K562 (cell line): ENCODE results near the gene MICAL1. TPM values are rescaled to one million over a fixed set of nuclear protein-coding genes. Genes with fewer than 3 reads are reported as not detected.

ENCODE experiments used
- AFF4 ChIP-seq: sonication (generic); formaldehyde crosslinking; IDR thresholded peaks from 2 replicates; pipeline ENCODE4 v1.8.0; 2023; ENCODE audit warnings: mild to moderate bottlenecking, missing genetic modification reagents
- CBFA2T3 ChIP-seq: fragments of 450-650 bp; IDR thresholded peaks from 2 replicates; pipeline ENCODE4 v1.6.1; 2017
- NFE2 ChIP-seq: IDR thresholded peaks from 2 replicates; pipeline ENCODE4 v1.6.1; 2014; ENCODE audit warnings: antibody characterized with exemption, low read depth
- NFE2L1 ChIP-seq: fragments of 450-650 bp; IDR thresholded peaks from 2 replicates; pipeline ENCODE4 v1.6.1; 2016; ENCODE audit warnings: missing genetic modification characterization, low read depth, mild to moderate bottlenecking, missing compliant biosample characterization, moderate library complexity, borderline replicate concordance
- NFIX ChIP-seq: fragments of 250-450 bp; sonication (Bioruptor Pico); IDR thresholded peaks from 2 replicates; pipeline ENCODE4 v1.4.0; 2020; ENCODE audit warnings: low read depth, mild to moderate bottlenecking, moderate library complexity
- NFYB ChIP-seq: IDR thresholded peaks from 2 replicates; pipeline ENCODE4 v1.6.1; 2011; ENCODE audit warnings: mild to moderate bottlenecking, moderate library complexity; ENCODE audit not compliant: insufficient read length; ENCODE audit errors: extremely low read depth
- SRF ChIP-seq, 2 experiments: fragments of 250-450, 450-650 bp in 1 of 2; sonication (Bioruptor Pico) in 1 of 2; sonication (generic) in 1 of 2; formaldehyde crosslinking; IDR thresholded peaks; 2 replicates each; pipeline versions ENCODE4 v1.5.0 to v1.5.1; 2020 to 2022; ENCODE audit warnings: mild to moderate bottlenecking in 1 of 2, missing genetic modification reagents in 1 of 2
- SRSF9 ChIP-seq: fragments of 200-400 bp; formaldehyde crosslinking; IDR thresholded peaks from 2 replicates; pipeline ENCODE4 v1.6.1; 2017; ENCODE audit warnings: low read depth, low read length, borderline replicate concordance
- TAF9B ChIP-seq: fragments of 450-650 bp; IDR thresholded peaks from 2 replicates; pipeline ENCODE4 v1.6.1; 2018; ENCODE audit warnings: mild to moderate bottlenecking; ENCODE audit not compliant: partially characterized antibody
- YY1 ChIP-seq, 3 experiments: IDR thresholded peaks; 2 replicates each; pipeline ENCODE4 v1.6.1; 2011; ENCODE audit warnings: low read length in 2 of 3, mild to moderate bottlenecking in 2 of 3, moderate library complexity in 2 of 3, borderline replicate concordance in 1 of 3, control low read depth in 1 of 3, low read depth in 1 of 3; ENCODE audit not compliant: insufficient read depth in 3 of 3, insufficient replicate concordance in 2 of 3, control insufficient read depth in 1 of 3, insufficient read length in 1 of 3; ENCODE audit errors: extremely low read depth in 1 of 3
- ZNF217 ChIP-seq: sonication (generic); formaldehyde crosslinking; IDR thresholded peaks from 2 replicates; pipeline ENCODE4 v1.8.0; 2022; ENCODE audit warnings: mild to moderate bottlenecking, missing genetic modification reagents
- ZNF274 ChIP-seq: IDR thresholded peaks from 2 replicates; pipeline ENCODE4 v1.6.1; 2011; ENCODE audit warnings: low read depth, mild to moderate bottlenecking, low read length, moderate library complexity, borderline replicate concordance
- ZNF551 ChIP-seq: fragments of 250-450 bp; sonication (Bioruptor Pico); IDR thresholded peaks from 2 replicates; pipeline ENCODE4 v1.5.0; 2021; ENCODE audit warnings: mild to moderate bottlenecking, moderate library complexity
- ZNF583 ChIP-seq: fragments of 250-450 bp; sonication (Bioruptor Pico); IDR thresholded peaks from 2 replicates; pipeline ENCODE4 v1.4.0; 2020
- polyA plus RNA-seq, 8 experiments: library from polyadenylated mRNA; depleted of rRNA in 4 of 8; stranded (reverse) in 5 of 8; unstranded in 3 of 8; fragments of >200 nt; fragmentation: Nextera tagmentation in 2 of 8; fragmentation: Illumina TruSeq in 1 of 8; extraction: Ambion mirVana in 2 of 8; extraction: Trizol in 1 of 8; gene quantifications; 2 replicates each; pipeline versions ENCODE4 v1.2.1 to v1.2.3, GENCODE V29; 2011 to 2014; ENCODE audit warnings: inconsistent platforms in 1 of 8, missing spikeins in 1 of 8
- total RNA-seq, 7 experiments: library from RNA; depleted of rRNA in 6 of 7; stranded (reverse); fragments of >200 nt in 6 of 7; fragmentation: Illumina TruSeq in 2 of 7; extraction: Trizol in 2 of 7; gene quantifications; 2 replicates each; pipeline versions ENCODE4 v1.2.1 to v1.2.3, GENCODE V29; 2011 to 2021; ENCODE audit warnings: low replicate concordance in 1 of 7
- TF ChIP-seq, protein P1 (sequence below): fragments of 450-650 bp; formaldehyde crosslinking; IDR thresholded peaks from 2 replicates; pipeline ENCODE4 v1.4.0; 2020; ENCODE audit warnings: mild to moderate bottlenecking, moderate library complexity
- TF ChIP-seq, protein P2 (sequence below): fragments of 250-450 bp; sonication (Bioruptor Pico); IDR thresholded peaks from 2 replicates; pipeline ENCODE4 v1.5.1; 2021; ENCODE audit warnings: mild to moderate bottlenecking
- TF ChIP-seq, protein P3 (sequence below): sonication (generic); formaldehyde crosslinking; IDR thresholded peaks from 2 replicates; pipeline ENCODE4 v1.8.0; 2022; ENCODE audit warnings: mild to moderate bottlenecking, missing genetic modification reagents
- TF ChIP-seq, protein P4 (sequence below): fragments of 450-650 bp; formaldehyde crosslinking; IDR thresholded peaks from 2 replicates; pipeline ENCODE4 v1.4.0; 2020; ENCODE audit warnings: mild to moderate bottlenecking, moderate library complexity

Gene MICAL1
- total and polyA plus RNA-seq, 9 of the 15 experiments (the other 6 are each of a cell fraction or from before 2014, with no cell fraction given) = 0.07 to 15.2 (median 7.0) TPM

DNA sequence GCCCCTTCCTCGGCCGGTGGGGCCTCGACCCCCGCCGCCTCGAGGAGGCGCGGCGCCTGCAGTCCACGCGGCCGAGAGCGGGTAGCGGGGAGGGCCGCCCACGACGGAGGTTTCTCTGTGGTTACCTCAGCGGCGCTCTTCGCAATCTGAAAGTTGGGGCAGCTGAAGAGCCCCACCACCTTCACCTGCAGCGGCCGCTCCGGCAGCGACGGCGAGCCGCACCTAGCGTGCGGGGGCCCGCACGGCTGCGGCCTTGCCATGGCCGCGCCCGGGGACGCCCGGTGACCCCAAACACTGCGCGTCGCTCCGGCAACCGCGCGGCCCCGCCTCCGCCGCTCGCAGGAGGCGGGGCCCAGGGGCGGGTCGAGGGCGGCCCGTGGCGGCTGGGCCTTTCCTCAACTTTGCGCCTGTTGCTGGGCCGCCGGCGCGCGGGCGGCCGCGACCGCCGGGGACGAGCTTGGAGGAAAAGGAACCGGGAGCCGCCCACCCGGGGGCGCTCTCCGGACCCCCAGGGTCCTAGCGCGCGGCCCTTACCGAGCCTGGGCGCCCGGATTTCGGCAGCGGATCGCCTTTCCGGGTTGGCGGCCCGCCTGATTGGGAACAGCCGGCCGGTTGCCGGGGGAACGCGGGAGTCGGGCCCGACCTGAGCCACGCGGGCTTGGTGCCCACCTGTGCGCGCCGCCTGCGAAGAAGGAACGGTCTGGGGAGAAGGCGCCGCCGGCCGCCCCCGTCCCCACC lies 15.1 kb downstream of the MICAL1 start, which contains the start of the genes PPIL6 and SMPD2 (continued):
- TF ChIP-seq, protein P1, sequence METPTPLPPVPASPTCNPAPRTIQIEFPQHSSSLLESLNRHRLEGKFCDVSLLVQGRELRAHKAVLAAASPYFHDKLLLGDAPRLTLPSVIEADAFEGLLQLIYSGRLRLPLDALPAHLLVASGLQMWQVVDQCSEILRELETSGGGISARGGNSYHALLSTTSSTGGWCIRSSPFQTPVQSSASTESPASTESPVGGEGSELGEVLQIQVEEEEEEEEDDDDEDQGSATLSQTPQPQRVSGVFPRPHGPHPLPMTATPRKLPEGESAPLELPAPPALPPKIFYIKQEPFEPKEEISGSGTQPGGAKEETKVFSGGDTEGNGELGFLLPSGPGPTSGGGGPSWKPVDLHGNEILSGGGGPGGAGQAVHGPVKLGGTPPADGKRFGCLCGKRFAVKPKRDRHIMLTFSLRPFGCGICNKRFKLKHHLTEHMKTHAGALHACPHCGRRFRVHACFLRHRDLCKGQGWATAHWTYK (CRISPR knock-in tag) = peak; percentile 37; the same call in 1 of the 2 replicates
- TF ChIP-seq CBFA2T3 (0 out of 2 replicates have a peak, but pooled peaks have one; percentile 9), NFE2 (no peak), ZNF583 (CRISPR knock-in tag) (no peak), NFIX (CRISPR knock-in tag) (no peak), TAF9B (no peak), SRSF9 (no peak), NFE2L1 (tag) (no peak), YY1 (IDR thresholded peaks at IDR 0.05; ENCODE audit: borderline replicate concordance in 1 of 3, control insufficient read depth in 1 of 3, extremely low read depth in 1 of 3, insufficient read depth in 3 of 3, insufficient read length in 1 of 3, insufficient replicate concordance in 2 of 3, low read depth in 1 of 3, low read length in 2 of 3) (peak; percentile 50 to 91 (median 85)), ZNF274 (no peak), ZNF551 (CRISPR knock-in tag) (no peak), AFF4 (CRISPR knock-in tag) (no peak), SRF (CRISPR knock-in tag; IDR thresholded peaks at IDR 0.05) (no peak; a peak in 1 of 4 replicates), ZNF217 (CRISPR knock-in tag) (no peak), NFYB (no peak)
- TF ChIP-seq, protein P2, sequence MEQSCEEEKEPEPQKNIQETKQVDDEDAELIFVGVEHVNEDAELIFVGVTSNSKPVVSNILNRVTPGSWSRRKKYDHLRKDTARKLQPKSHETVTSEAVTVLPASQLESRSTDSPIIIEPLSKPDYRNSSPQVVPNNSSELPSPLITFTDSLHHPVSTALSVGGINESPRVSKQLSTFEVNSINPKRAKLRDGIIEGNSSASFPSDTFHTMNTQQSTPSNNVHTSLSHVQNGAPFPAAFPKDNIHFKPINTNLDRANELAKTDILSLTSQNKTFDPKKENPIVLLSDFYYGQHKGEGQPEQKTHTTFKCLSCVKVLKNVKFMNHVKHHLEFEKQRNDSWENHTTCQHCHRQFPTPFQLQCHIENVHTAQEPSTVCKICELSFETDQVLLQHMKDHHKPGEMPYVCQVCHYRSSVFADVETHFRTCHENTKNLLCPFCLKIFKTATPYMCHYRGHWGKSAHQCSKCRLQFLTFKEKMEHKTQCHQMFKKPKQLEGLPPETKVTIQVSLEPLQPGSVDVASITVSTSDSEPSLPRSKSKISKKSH (CRISPR knock-in tag) = no peak
- TF ChIP-seq, protein P3, sequence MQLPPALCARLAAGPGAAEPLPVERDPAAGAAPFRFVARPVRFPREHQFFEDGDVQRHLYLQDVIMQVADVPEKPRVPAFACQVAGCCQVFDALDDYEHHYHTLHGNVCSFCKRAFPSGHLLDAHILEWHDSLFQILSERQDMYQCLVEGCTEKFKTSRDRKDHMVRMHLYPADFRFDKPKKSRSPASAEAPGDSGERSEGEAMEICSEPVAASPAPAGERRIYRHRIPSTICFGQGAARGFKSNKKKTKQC (CRISPR knock-in tag) = peak; percentile 97
- TF ChIP-seq, protein P4, sequence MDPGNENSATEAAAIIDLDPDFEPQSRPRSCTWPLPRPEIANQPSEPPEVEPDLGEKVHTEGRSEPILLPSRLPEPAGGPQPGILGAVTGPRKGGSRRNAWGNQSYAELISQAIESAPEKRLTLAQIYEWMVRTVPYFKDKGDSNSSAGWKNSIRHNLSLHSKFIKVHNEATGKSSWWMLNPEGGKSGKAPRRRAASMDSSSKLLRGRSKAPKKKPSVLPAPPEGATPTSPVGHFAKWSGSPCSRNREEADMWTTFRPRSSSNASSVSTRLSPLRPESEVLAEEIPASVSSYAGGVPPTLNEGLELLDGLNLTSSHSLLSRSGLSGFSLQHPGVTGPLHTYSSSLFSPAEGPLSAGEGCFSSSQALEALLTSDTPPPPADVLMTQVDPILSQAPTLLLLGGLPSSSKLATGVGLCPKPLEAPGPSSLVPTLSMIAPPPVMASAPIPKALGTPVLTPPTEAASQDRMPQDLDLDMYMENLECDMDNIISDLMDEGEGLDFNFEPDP = no peak
